Measurements from ENCODE around the gene ZNF630.

GRCh38 chrX:48107717-48108116, 36.3 kb upstream of the ZNF630 start:
- TF ChIP-seq CTCF (IDR thresholded peaks at IDR 0.05; ENCODE audit: low read depth, low read length, poor library complexity, severe bottlenecking) (no peak), EZH2phosphoT487 (IDR thresholded peaks at IDR 0.05; ENCODE audit: borderline replicate concordance, low read length) (no peak)
